Mesodermal cell (in vitro differentiated cells): Measurements from ENCODE around the gene RPL10A.
A peak's percentile ranks its signal among the peaks of the same experiment; 100 is the strongest.

ENCODE experiments used
- H3K27ac ChIP-seq: 2 replicates; pipeline ENCODE4 v1.7.0; 2013; ENCODE audit warnings: mild to moderate bottlenecking, low read depth, low read length, moderate library complexity; ENCODE audit not compliant: severe bottlenecking
- H3K36me3 ChIP-seq: 2 replicates; pipeline ENCODE4 v1.7.1; 2013; ENCODE audit warnings: mild to moderate bottlenecking, low read length, moderate library complexity; ENCODE audit not compliant: control insufficient read depth, insufficient read depth
- H3K4me1 ChIP-seq: one replicate; pipeline ENCODE4 v1.7.1; 2013; ENCODE audit warnings: mild to moderate bottlenecking, low read length; ENCODE audit not compliant: insufficient read depth, control insufficient read depth, poor library complexity, severe bottlenecking
- H3K4me3 ChIP-seq: 2 replicates; pipeline ENCODE4 v1.7.0; 2013; ENCODE audit warnings: low read length, control low read depth, mild to moderate bottlenecking; ENCODE audit not compliant: insufficient read depth, poor library complexity, severe bottlenecking; ENCODE audit errors: extremely low read depth
- H3K9me3 ChIP-seq: 2 replicates; pipeline ENCODE4 v1.7.1; 2013; ENCODE audit warnings: mild to moderate bottlenecking, low read length, moderate library complexity; ENCODE audit not compliant: control insufficient read depth
- WGBS, 2 experiments: methylation state at CpG; one replicate each; pipeline ENCODE4 v1.1.5; 2013; ENCODE audit warnings: missing lambda C conversion rate in 2 of 2; ENCODE audit not compliant: insufficient coverage in 2 of 2; 5-methylcytosine and 5-hydroxymethylcytosine counted together

The RPL10A gene

DNA sequence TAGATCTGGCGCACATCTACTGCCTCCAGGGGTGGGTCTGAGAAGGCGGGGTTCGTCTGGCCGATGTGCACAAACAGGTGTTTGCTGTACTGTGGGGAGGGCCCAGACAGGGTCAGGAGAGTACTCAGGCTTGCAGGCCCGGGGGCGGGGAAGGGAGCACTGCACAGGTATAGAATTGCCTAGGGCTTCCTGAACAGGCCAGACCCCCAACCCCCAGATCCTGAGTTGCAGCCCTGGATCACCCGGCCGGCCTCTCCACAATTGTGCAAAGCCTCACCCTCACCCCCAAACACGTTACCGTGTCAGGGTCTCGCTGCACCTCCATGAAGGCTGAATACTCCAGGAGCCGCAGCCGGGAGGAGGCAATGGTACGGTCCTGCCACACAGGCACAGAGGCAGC is 7.8 kb downstream of the RPL10A start:
- Histone ChIP-seq H3K4me3 (no peak overlapping the region), H3K27ac (no peak overlapping the region), H3K4me1 (peaks cover 7% of the 10 kb centered on the region), H3K9me3 (no peaks in the 10 kb centered on the region), H3K36me3 (peaks cover 75% of the 10 kb centered on the region)
- WGBS, 2 experiments = 88 to 100% methylated on average over 9 to 11 of the region's 14 CpGs

DNA sequence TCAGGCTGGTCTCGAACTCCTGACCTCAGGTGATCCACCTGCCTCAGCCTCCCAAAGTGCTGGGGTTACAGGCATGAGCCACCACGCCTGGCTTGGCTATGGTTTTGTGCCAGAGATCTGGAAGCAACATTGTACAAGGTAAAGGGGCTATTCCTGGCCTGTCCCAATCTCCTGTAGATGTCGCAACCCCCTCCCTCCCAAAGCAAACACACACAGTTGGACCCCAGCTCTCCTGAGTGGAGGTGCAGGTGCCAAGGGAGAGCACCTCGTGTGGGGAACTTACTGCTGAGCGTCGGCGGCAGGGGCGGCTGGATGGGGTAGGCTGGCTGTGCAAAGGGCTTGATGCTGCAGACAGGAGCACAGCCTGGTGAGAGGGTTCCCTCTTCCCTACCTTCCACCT is 8.8 kb downstream of the RPL10A start:
- Histone ChIP-seq H3K9me3 (no peaks in the 10 kb centered on the region), H3K4me3 (no peak overlapping the region), H3K27ac (no peak overlapping the region), H3K36me3 (peaks cover 79% of the 10 kb centered on the region), H3K4me1 (peaks cover 2% of the 10 kb centered on the region)
- WGBS, 2 experiments = 100% methylated on average over 1 of the region's 8 CpGs; no CpG with 5 or more reads in 1 of the 2 experiments

DNA sequence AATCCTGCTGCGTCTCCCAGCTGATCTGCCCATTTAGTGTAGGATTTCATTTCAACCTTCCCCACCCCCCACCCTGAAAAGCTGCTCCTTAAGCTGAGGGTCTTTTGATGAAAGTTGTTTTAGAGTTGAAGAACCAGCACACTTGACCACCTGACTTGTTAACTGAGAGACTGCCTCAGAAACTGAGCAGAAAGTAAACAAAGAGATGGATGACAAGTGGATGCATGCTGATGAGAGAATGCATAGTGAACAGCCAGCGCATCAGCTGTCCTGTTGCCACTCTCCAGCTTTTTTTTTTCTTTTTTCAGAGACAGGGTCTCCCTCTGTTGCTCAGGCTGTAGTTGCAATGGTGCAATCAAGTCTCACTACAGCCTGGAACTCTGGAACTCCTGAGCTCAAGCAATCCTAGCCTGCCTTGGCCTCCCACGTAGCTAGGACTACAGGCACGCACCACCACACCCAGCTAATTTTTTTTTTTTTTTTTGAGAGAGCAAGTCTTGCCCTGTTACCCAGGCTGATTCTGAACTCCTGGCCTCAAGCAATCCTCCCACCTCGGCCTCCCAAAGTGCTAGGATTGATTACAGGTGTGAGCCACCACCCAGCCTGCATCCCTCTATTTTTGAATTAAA is 9.5 kb downstream of the RPL10A start:
- Histone ChIP-seq H3K36me3 (peaks cover 78% of the 10 kb centered on the region), H3K4me1 (no peaks in the 10 kb centered on the region), H3K4me3 (no peak overlapping the region), H3K9me3 (no peaks in the 10 kb centered on the region), H3K27ac (no peak overlapping the region)
- 100% methylated on average over 3 to 4 of the region's 5 CpGs for WGBS, 2 experiments

DNA sequence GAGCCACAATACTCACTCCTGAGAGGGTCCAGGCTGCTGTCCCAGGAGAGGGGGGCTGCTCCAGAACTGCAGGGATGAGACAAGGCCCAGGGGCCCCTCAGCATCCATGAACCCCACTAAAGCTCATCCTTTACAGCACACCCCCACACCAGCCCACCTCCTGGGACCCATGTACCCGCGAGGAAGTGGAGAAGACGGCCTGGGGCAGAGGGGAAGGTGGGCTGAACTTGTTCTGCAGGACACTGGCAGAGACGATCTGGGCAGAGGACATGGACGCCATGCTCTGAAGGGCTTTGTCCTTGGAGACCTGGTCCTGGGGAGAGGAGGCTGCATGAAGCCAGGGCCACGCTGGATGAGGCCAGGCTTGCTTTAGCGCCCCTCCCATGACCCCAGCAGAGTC is 10.1 kb downstream of the RPL10A start:
- Histone ChIP-seq H3K9me3 (no peaks in the 10 kb centered on the region), H3K4me3 (no peak overlapping the region), H3K36me3 (peaks cover 78% of the 10 kb centered on the region), H3K27ac (no peak overlapping the region), H3K4me1 (no peaks in the 10 kb centered on the region)
- WGBS, 2 experiments = 97 to 98% methylated on average over 4 to 5 of the region's 7 CpGs

- Histone ChIP-seq H3K36me3 (peaks cover 77% of the 10 kb centered on the region), H3K9me3 (no peaks in the 10 kb centered on the region), H3K4me3 (no peak overlapping the region), H3K27ac (no peak overlapping the region), H3K4me1 (peaks cover 9% of the 10 kb centered on the region)
- 87 to 100% methylated on average over 6 to 11 of the region's 12 CpGs for WGBS, 2 experiments
Measured at GRCh38 chr6:35480176-35480575, 12.0 kb downstream of the RPL10A start.

- peaks cover 76% of the 10 kb centered on the region for H3K36me3 ChIP-seq
- H3K9me3 ChIP-seq = no peaks in the 10 kb centered on the region
- 85 to 92% methylated on average over 7 to 8 of the region's 8 CpGs for WGBS, 2 experiments
- H3K27ac ChIP-seq = no peak overlapping the region
- H3K4me3 ChIP-seq = no peak overlapping the region
- peaks cover 19% of the 10 kb centered on the region for H3K4me1 ChIP-seq
Measured at GRCh38 chr6:35481226-35481625, 13.0 kb downstream of the RPL10A start.

- Histone ChIP-seq H3K4me1 (peaks cover 34% of the 10 kb centered on the region), H3K9me3 (no peaks in the 10 kb centered on the region), H3K27ac (no peak overlapping the region), H3K4me3 (no peak overlapping the region), H3K36me3 (peaks cover 69% of the 10 kb centered on the region)
- 98% methylated on average over 3 to 4 of the region's 4 CpGs for WGBS, 2 experiments
Measured at GRCh38 chr6:35483062-35483461, 14.9 kb downstream of the RPL10A start.

- Histone ChIP-seq H3K36me3 (peaks cover 65% of the 10 kb centered on the region), H3K4me1 (peaks cover 37% of the 10 kb centered on the region), H3K9me3 (no peaks in the 10 kb centered on the region), H3K4me3 (no peak overlapping the region), H3K27ac (no peak overlapping the region)
- WGBS, 2 experiments = 91 to 100% methylated on average over 1 to 3 of the region's 3 CpGs
Measured at GRCh38 chr6:35483490-35483889, 15.3 kb downstream of the RPL10A start.

DNA sequence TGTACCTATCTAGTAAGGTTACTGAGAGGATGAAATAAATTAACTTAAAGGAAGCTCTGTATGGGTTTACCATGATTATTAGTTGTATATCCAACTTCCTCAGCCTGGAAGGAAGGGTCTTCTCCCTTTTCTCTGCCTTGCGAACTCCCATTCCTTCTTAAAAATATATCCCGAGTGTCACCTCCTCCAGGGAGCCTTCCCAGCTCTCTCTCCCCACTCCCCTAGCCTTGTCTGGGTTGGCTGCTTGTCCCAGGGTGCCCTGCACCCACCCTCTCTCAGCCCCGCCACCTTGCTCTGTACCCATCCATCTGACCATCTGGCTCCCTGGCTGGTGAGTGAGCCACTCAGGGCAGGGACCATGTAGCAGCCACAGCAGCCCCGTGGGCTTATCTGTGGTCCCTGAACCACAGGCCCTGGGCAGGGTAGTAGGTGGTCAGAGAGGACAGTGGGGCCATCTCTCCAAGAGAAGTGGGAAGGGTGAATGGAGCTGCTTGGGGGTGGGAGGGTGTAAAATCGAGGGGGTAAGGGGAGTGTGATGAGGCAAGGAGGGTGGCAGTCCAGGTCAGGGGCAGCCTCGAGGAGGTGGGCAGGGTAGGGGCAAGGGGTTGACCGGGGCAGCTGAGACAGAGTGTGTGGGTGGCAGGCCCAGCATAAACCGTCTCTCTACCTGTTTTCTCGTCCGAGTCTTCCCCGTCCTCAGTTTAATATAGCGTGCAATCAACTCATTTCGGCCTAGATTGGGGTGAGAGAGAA is 15.9 kb downstream of the RPL10A start:
- H3K4me1 ChIP-seq = peaks cover 40% of the 10 kb centered on the region
- 90 to 96% methylated on average over 10 to 12 of the region's 13 CpGs for WGBS, 2 experiments
- no peaks in the 10 kb centered on the region for H3K9me3 ChIP-seq
- H3K27ac ChIP-seq = peak overlapping the region; percentile 89
- H3K4me3 ChIP-seq = no peak overlapping the region
- H3K36me3 ChIP-seq = peaks cover 60% of the 10 kb centered on the region

- H3K9me3 ChIP-seq = no peaks in the 10 kb centered on the region
- H3K27ac ChIP-seq = peak overlapping the region; percentile 89
- peaks cover 48% of the 10 kb centered on the region for H3K4me1 ChIP-seq
- H3K4me3 ChIP-seq = no peak overlapping the region
- 83 to 91% methylated on average over 6 to 7 of the region's 7 CpGs for WGBS, 2 experiments
- peaks cover 53% of the 10 kb centered on the region for H3K36me3 ChIP-seq
Measured at GRCh38 chr6:35484921-35485392, 16.8 kb downstream of the RPL10A start.

- Histone ChIP-seq H3K27ac (peak overlapping the region; percentile 89), H3K9me3 (no peaks in the 10 kb centered on the region), H3K4me3 (no peak overlapping the region), H3K4me1 (peaks cover 53% of the 10 kb centered on the region), H3K36me3 (peaks cover 48% of the 10 kb centered on the region)
- 39 to 45% methylated on average over 10 to 11 of the region's 11 CpGs for WGBS, 2 experiments
Measured at GRCh38 chr6:35485402-35485877, 17.2 kb downstream of the RPL10A start.
